Neural cell (in vitro differentiated cells): ENCODE measurements around the gene NR1H4. TPM values are rescaled to one million over a fixed set of nuclear protein-coding genes. Genes with fewer than 3 reads are reported as not detected.

Source experiments
- H2AFZ ChIP-seq: fragments of 200-600, 300-800 bp; sonication (generic), shearing (Covaris generic); 2 replicates; pipeline ENCODE4 v1.6.0; 2014; ENCODE audit warnings: low read depth, mild to moderate bottlenecking, antibody characterized with exemption, low read length, moderate library complexity
- H3F3A ChIP-seq: fragments of 200-600 bp; shearing (Covaris generic); 2 replicates; pipeline ENCODE4 v1.6.1; 2016; ENCODE audit warnings: mild to moderate bottlenecking, moderate library complexity, mixed read lengths, antibody characterized with exemption, low read length; ENCODE audit not compliant: insufficient read depth, poor library complexity, severe bottlenecking
- H3K27ac ChIP-seq: fragments of 200-600, 300-800 bp; sonication (generic), shearing (Covaris generic); 2 replicates; pipeline ENCODE4 v1.5.1; 2014; ENCODE audit warnings: mild to moderate bottlenecking, low read length, moderate library complexity
- H3K27me3 ChIP-seq: fragments of 300-800, 200-600 bp; sonication (generic), shearing (Covaris generic); 2 replicates; pipeline ENCODE4 v1.6.0; 2014; ENCODE audit warnings: mild to moderate bottlenecking, low read depth, low read length, moderate library complexity; ENCODE audit not compliant: insufficient read depth
- H3K36me3 ChIP-seq: fragments of 300-800, 200-600 bp; sonication (generic), shearing (Covaris generic); 2 replicates; pipeline ENCODE4 v1.5.1; 2014; ENCODE audit warnings: mild to moderate bottlenecking, antibody characterized with exemption, low read length, moderate library complexity; ENCODE audit not compliant: insufficient read depth
- H3K4me2 ChIP-seq: fragments of 300-800, 200-600 bp; sonication (generic), shearing (Covaris generic); 2 replicates; pipeline ENCODE4 v1.6.0; 2014; ENCODE audit warnings: mild to moderate bottlenecking, low read length
- H3K4me3 ChIP-seq: fragments of 300-800, 200-600 bp; sonication (generic), shearing (Covaris generic); 2 replicates; pipeline ENCODE4 v1.5.1; 2014; ENCODE audit warnings: mild to moderate bottlenecking, low read length, moderate library complexity
- H3K79me2 ChIP-seq: fragments of 200-600 bp; shearing (Covaris generic); replicated peaks from 2 replicates; pipeline ENCODE4 v1.6.0; 2014; ENCODE audit warnings: mild to moderate bottlenecking, low read length, moderate library complexity; ENCODE audit not compliant: insufficient read depth
- H3K9ac ChIP-seq: fragments of 300-800, 200-600 bp; sonication (generic), shearing (Covaris generic); 2 replicates; pipeline ENCODE4 v1.6.1; 2016; ENCODE audit warnings: mild to moderate bottlenecking, low read length, mixed read lengths
- H3K9me2 ChIP-seq: fragments of 200-600 bp; shearing (Covaris generic); 2 replicates; pipeline ENCODE4 v1.6.1; 2016; ENCODE audit warnings: mild to moderate bottlenecking, low read length, mixed read lengths; ENCODE audit not compliant: insufficient read depth
- H3K9me3 ChIP-seq: fragments of 200-600, 300-800 bp; sonication (generic), shearing (Covaris generic); 2 replicates; pipeline ENCODE4 v1.6.1; 2016; ENCODE audit warnings: mild to moderate bottlenecking, mixed run types, low read length, moderate library complexity, mixed read lengths
- H4K20me1 ChIP-seq: fragments of 200-600 bp; shearing (Covaris generic); 2 replicates; pipeline ENCODE4 v1.6.1; 2016; ENCODE audit warnings: mild to moderate bottlenecking, mixed run types; ENCODE audit not compliant: insufficient read depth
- CTCF ChIP-seq: fragments of 450-650 bp; IDR thresholded peaks from 2 replicates; pipeline ENCODE4 v1.5.1; 2014; ENCODE audit warnings: antibody characterized with exemption, mild to moderate bottlenecking, moderate library complexity; ENCODE audit not compliant: poor library complexity, severe bottlenecking
- EP300 ChIP-seq: fragments of 450-650 bp; conservative IDR thresholded peaks from 2 replicates; pipeline ENCODE4 v1.6.1; 2014; ENCODE audit warnings: antibody characterized with exemption, mild to moderate bottlenecking, moderate library complexity; ENCODE audit not compliant: poor library complexity, severe bottlenecking
- EZH2 ChIP-seq: fragments of 200-600, 300-800 bp; shearing (Covaris generic), sonication (generic); IDR thresholded peaks from 2 replicates; pipeline ENCODE4 v1.6.1; 2014; ENCODE audit warnings: antibody characterized with exemption, low read length, borderline replicate concordance, mild to moderate bottlenecking; ENCODE audit not compliant: insufficient read depth, poor library complexity, severe bottlenecking
- MXI1 ChIP-seq: fragments of 450-650 bp; conservative IDR thresholded peaks from 2 replicates; pipeline ENCODE4 v1.6.1; 2014; ENCODE audit warnings: antibody characterized with exemption, mild to moderate bottlenecking; ENCODE audit not compliant: poor library complexity, severe bottlenecking
- POLR2AphosphoS5 ChIP-seq: IDR thresholded peaks from 2 replicates; pipeline ENCODE4 v1.6.1; 2012
- RAD21 ChIP-seq: fragments of 450-650 bp; conservative IDR thresholded peaks from 2 replicates; pipeline ENCODE4 v1.6.1; 2014; ENCODE audit warnings: antibody characterized with exemption, mild to moderate bottlenecking, moderate library complexity
- SMC3 ChIP-seq: fragments of 450-650 bp; conservative IDR thresholded peaks from 2 replicates; pipeline ENCODE4 v1.6.1; 2014; ENCODE audit warnings: antibody characterized with exemption, mild to moderate bottlenecking, moderate library complexity; ENCODE audit not compliant: poor library complexity
- TAF1 ChIP-seq: IDR thresholded peaks from 2 replicates; pipeline ENCODE4 v1.6.1; 2012; ENCODE audit warnings: low read depth
- polyA plus RNA-seq: library from polyadenylated mRNA; depleted of rRNA; stranded (reverse); fragments of >200 nt; gene quantifications from 2 replicates; pipeline ENCODE4 v1.2.3, GENCODE V29; 2014
- TF ChIP-seq, protein P1 (sequence below): IDR thresholded peaks from 2 replicates; pipeline ENCODE4 v1.6.1; 2012; ENCODE audit warnings: borderline replicate concordance

NR1H4 gene
- polyA plus RNA-seq, 1 donor from 2014 or later, result not detected

DNA sequence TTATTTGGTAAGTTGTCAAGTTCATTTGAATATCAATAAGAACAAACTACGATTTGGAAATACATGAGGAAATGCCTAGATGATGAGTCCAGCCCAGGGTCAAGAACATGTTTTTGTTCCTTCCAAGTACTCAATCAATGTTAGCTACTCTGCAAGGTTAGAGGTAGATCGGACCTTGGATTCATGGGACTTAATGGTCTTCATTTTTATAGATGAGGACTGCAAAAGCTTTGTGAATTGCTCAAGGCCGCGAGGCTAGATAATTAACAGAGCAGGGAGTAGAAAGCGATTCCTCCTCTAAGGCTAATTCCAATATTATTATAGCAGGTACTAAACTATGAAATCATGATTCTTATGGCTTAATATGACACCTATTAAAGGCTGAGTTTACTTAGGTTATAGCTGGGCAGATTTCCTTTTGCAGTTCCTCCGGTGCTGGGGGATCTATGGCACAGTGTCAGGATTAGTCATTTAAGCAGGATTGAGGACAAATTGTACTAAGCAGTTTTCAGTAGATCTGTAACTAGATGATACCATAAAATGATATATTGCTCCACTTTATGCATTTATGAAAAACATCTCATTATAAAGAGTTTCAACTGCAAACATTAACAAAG, 19.8 kb downstream of the NR1H4 start:
- H3K9ac ChIP-seq, result no peak overlapping the region
- H4K20me1 ChIP-seq, result no peaks in the 10 kb centered on the region
- H3K27ac ChIP-seq, result no peak overlapping the region
- H3K4me2 ChIP-seq, result no peak overlapping the region
- no peaks in the 10 kb centered on the region for H3K36me3 ChIP-seq
- H3K4me3 ChIP-seq, result no peak overlapping the region
- H3K9me2 ChIP-seq, result no peaks in the 10 kb centered on the region
- no peaks in the 10 kb centered on the region for H3K79me2 ChIP-seq
- no peaks in the 10 kb centered on the region for H3K27me3 ChIP-seq
- no peaks in the 10 kb centered on the region for H3F3A ChIP-seq
- no peaks in the 10 kb centered on the region for H3K9me3 ChIP-seq
- no peak for TF ChIP-seq EP300
- no peak for TF ChIP-seq TAF1
- TF ChIP-seq POLR2AphosphoS5, result no peak
- no peak for TF ChIP-seq MXI1
- TF ChIP-seq EZH2, result no peak
- no peak for TF ChIP-seq RAD21
- TF ChIP-seq SMC3, result no peak
- TF ChIP-seq, protein P1, sequence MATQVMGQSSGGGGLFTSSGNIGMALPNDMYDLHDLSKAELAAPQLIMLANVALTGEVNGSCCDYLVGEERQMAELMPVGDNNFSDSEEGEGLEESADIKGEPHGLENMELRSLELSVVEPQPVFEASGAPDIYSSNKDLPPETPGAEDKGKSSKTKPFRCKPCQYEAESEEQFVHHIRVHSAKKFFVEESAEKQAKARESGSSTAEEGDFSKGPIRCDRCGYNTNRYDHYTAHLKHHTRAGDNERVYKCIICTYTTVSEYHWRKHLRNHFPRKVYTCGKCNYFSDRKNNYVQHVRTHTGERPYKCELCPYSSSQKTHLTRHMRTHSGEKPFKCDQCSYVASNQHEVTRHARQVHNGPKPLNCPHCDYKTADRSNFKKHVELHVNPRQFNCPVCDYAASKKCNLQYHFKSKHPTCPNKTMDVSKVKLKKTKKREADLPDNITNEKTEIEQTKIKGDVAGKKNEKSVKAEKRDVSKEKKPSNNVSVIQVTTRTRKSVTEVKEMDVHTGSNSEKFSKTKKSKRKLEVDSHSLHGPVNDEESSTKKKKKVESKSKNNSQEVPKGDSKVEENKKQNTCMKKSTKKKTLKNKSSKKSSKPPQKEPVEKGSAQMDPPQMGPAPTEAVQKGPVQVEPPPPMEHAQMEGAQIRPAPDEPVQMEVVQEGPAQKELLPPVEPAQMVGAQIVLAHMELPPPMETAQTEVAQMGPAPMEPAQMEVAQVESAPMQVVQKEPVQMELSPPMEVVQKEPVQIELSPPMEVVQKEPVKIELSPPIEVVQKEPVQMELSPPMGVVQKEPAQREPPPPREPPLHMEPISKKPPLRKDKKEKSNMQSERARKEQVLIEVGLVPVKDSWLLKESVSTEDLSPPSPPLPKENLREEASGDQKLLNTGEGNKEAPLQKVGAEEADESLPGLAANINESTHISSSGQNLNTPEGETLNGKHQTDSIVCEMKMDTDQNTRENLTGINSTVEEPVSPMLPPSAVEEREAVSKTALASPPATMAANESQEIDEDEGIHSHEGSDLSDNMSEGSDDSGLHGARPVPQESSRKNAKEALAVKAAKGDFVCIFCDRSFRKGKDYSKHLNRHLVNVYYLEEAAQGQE, result no peak
- TF ChIP-seq CTCF, result no peak
- no peak overlapping the region for H2AFZ ChIP-seq

GRCh38 chr12:100494026-100494425, 20.4 kb downstream of the NR1H4 start:
- no peak overlapping the region for H2AFZ ChIP-seq
- H3K9me2 ChIP-seq, result no peaks in the 10 kb centered on the region
- H3K36me3 ChIP-seq, result no peaks in the 10 kb centered on the region
- no peaks in the 10 kb centered on the region for H3K79me2 ChIP-seq
- H3K4me2 ChIP-seq, result no peak overlapping the region
- TF ChIP-seq SMC3 (no peak), POLR2AphosphoS5 (no peak), MXI1 (no peak), CTCF (no peak), TAF1 (no peak), EZH2 (no peak), RAD21 (no peak), EP300 (no peak)
- TF ChIP-seq, protein P1, result no peak
- H3K9ac ChIP-seq, result no peak overlapping the region
- H3K4me3 ChIP-seq, result no peak overlapping the region
- no peaks in the 10 kb centered on the region for H3K27me3 ChIP-seq
- H4K20me1 ChIP-seq, result no peaks in the 10 kb centered on the region
- H3K27ac ChIP-seq, result no peak overlapping the region
- H3F3A ChIP-seq, result no peaks in the 10 kb centered on the region
- no peaks in the 10 kb centered on the region for H3K9me3 ChIP-seq
